Measurements from ENCODE around the gene ATAD5.
"Not testable (repeated sequence)": the region's sequence is repeated elsewhere in the genome, so short reads cannot be mapped to it uniquely, and the experiment has no call there.

ATAD5 gene

GRCh38 chr17:30816165-30816564, 15.6 kb upstream of the ATAD5 start:
- no peak for DNase-seq (ENCODE audit: extremely low read depth, low read depth)

DNA sequence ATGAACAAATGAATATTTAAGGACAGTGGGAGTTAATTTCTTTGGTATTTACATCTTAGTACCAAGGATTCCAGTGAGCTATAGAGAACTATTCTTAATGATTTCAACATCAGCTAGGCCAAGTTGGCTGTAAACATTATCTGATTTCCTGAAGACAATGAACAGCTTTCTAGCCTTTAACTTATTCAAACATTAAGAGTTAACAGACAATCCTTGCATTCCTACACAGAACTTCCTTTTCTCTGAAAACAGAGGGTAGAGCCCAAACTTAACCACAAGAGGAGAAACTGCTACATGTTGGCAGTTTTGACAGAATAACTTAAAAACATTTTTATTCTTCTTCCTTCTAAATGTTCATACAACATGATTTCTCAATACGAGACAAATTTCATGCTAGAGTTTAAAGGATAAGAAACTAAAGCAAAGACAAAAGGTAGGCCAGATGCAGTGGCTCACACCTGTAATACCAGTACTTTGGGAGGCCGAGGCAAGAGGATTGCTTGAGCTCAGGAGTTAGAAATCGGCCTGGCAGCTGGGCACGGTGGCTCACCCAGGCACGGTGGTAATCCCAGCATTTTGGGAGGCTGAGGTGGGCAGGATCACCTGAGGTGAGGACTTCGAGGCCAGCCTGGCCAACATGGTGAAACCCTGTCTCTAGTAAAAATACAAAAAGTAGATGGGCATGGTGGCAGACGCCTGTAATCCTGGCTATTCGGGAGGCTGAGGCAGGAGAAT, 11.6 kb upstream of the ATAD5 start:
- DNase-seq (ENCODE audit: extremely low read depth, low read depth): no peak
- TF ChIP-seq, protein P1, sequence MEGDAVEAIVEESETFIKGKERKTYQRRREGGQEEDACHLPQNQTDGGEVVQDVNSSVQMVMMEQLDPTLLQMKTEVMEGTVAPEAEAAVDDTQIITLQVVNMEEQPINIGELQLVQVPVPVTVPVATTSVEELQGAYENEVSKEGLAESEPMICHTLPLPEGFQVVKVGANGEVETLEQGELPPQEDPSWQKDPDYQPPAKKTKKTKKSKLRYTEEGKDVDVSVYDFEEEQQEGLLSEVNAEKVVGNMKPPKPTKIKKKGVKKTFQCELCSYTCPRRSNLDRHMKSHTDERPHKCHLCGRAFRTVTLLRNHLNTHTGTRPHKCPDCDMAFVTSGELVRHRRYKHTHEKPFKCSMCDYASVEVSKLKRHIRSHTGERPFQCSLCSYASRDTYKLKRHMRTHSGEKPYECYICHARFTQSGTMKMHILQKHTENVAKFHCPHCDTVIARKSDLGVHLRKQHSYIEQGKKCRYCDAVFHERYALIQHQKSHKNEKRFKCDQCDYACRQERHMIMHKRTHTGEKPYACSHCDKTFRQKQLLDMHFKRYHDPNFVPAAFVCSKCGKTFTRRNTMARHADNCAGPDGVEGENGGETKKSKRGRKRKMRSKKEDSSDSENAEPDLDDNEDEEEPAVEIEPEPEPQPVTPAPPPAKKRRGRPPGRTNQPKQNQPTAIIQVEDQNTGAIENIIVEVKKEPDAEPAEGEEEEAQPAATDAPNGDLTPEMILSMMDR (IDR thresholded peaks at IDR 0.05; ENCODE audit: low read depth, low read length): no peak

More at GRCh38 chr17:30816165-30816564, 15.6 kb upstream of the ATAD5 start:
- TF ChIP-seq, protein P1 (IDR thresholded peaks at IDR 0.05; ENCODE audit: low read depth, low read length): no peak

DNA sequence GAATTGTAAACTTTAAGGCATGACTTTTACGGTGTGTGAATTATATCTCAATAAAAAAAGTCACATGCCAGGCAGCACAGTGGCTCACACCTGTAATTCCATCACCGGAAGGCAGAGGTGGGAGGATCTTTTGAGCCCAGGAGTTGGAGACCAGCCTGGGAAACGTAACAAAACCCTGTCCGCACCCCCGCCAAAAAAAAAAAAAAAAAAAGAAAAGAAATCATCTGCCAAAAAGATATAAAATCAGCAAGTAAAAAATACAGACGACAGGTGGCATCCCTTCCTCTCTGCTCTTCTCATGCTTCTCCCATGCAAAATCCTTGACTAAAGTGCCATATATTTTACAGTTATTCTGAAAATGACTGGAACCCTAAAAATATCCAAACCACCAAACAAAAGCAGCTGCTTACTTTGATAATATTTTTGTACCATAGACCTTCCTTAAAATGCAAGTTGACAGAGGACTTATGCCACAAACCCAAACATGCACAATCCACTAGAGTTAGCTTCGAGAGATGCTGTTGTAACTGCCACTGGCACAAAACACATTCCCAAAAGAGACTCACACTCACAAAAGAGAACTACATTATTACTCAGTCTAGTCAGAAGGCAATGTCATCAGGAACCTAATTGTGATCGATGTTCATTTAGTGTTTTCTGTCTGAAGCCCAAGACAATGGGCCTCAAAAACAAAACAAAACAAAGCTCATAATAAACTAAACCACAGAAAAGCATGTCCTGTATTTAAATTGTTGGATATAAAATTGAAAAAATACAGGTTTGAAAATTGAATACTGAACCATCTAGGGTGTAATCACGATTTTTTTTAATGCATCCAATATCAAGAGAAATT, 9.7 kb upstream of the ATAD5 start:
- no peak for DNase-seq (ENCODE audit: extremely low read depth, low read depth)
- TF ChIP-seq, protein P1 (IDR thresholded peaks at IDR 0.05; ENCODE audit: low read depth, low read length): no peak

- DNase-seq (ENCODE audit: extremely low read depth, low read depth): not testable (repeated sequence)
Measured at GRCh38 chr17:30822919-30823318, 8.8 kb upstream of the ATAD5 start.

DNA sequence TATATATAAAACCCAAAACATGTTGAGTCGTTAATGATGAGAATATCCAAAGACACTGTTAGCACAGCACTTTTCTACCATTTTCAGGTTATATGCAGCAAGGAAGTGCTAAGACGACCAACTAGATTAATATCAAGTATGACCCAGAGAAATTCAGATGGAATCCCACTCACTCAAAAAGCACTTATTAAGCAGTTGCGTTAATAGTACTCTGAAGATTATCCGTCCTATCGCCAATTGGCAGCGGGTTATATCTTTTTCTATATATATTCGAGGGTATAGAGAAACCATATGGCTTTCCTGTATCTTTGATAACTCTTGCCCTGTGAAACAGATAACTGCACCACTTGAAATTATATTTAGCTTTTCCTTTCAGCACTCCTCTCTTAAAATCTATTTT, 8.3 kb upstream of the ATAD5 start:
- DNase-seq (ENCODE audit: extremely low read depth, low read depth): no peak

DNA sequence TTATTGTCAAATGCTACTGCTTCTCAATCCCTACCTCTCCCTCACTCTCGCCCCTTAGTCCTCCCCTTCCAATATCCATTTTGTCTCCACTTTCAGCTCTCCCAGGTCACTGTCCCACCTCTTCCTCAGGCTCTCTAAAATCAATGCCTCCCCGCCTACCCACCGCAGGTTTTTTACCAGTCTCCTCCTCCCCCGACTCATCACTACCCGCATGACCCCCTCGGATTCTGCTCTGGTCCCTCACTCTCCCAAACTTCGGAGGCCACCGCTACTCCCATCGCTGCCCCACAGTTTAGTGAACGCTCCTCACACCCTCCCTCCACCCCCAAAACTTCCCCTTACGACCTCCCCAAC, 7.8 kb upstream of the ATAD5 start:
- DNase-seq (ENCODE audit: extremely low read depth, low read depth): no peak
- TF ChIP-seq, protein P1 (IDR thresholded peaks at IDR 0.05; ENCODE audit: low read depth, low read length): no peak

More for the DNA sequence above, 8.3 kb upstream of the ATAD5 start:
- TF ChIP-seq, protein P1 (IDR thresholded peaks at IDR 0.05; ENCODE audit: low read depth, low read length): no peak

- TF ChIP-seq, protein P1 (IDR thresholded peaks at IDR 0.05; ENCODE audit: low read depth, low read length): peak; percentile 31
- DNase-seq (ENCODE audit: extremely low read depth, low read depth): peak; percentile 66
Measured at GRCh38 chr17:30824356-30825145, 7.2 kb upstream of the ATAD5 start, which contains the start of gene CRLF3. CRLF3 (minus strand) TSS chr17:30824692; CDS start chr17:30824651, 41 bp downstream.
